Thyroid gland (tissue), 4 donors: Measurements from ENCODE around the gene SNAPC4.

ENCODE experiments used
- CTCF ChIP-seq, 6 experiments: fragments of 200-600 bp in 3 of 6; fragments of 450-650 bp in 3 of 6; sonication (generic) in 3 of 6; IDR thresholded peaks; one replicate each; pipeline ENCODE4 v1.5.1; 2016 to 2019; ENCODE audit warnings: antibody characterized with exemption in 6 of 6, mild to moderate bottlenecking in 2 of 6, inconsistent platforms in 1 of 6, moderate library complexity in 1 of 6
- POLR2A ChIP-seq, 2 donors: fragments of 450-650 bp; IDR thresholded peaks; one replicate each; pipeline ENCODE4 v1.6.1; 2017; ENCODE audit warnings: antibody characterized with exemption in 2 of 2, mild to moderate bottlenecking in 2 of 2, moderate library complexity in 1 of 2

- TF ChIP-seq CTCF (IDR thresholded peaks at IDR 0.05) (no peak), POLR2A (IDR thresholded peaks at IDR 0.05) (no peak)
Observed at GRCh38 chr9:136407911-136408310, 7.9 kb upstream of the SNAPC4 start.
